GM23338 (cell line): ENCODE measurements around the gene RNF225.

Source experiments
- CTCF ChIP-seq, 2 experiments: fragments of 200-600 bp in 1 of 2; sonication (generic) in 1 of 2; conservative IDR thresholded peaks; 2 replicates each; pipeline versions ENCODE4 v1.5.1 to v1.6.1; 2016 to 2017; ENCODE audit warnings: antibody characterized with exemption in 2 of 2, low read depth in 2 of 2, mild to moderate bottlenecking in 2 of 2, moderate library complexity in 1 of 2
- ETS1 ChIP-seq: IDR thresholded peaks from 2 replicates; pipeline ENCODE4 v1.6.1; 2016; ENCODE audit warnings: antibody characterized with exemption
- EZH2 ChIP-seq: fragments of 200-600 bp; sonication (generic); IDR thresholded peaks from one replicate; pipeline ENCODE4 v1.8.0; 2017; ENCODE audit warnings: antibody characterized with exemption, mild to moderate bottlenecking, low read depth; ENCODE audit not compliant: unreplicated experiment
- EZH2phosphoT487 ChIP-seq: fragments of 200-600 bp; sonication (generic); IDR thresholded peaks from one replicate; pipeline ENCODE4 v1.8.1; 2018; ENCODE audit warnings: antibody characterized with exemption; ENCODE audit not compliant: unreplicated experiment
- JUNB ChIP-seq: IDR thresholded peaks from one replicate; pipeline ENCODE4 v1.6.1; 2016; ENCODE audit warnings: antibody characterized with exemption; ENCODE audit not compliant: unreplicated experiment
- POLR2AphosphoS5 ChIP-seq: IDR thresholded peaks from 2 replicates; pipeline ENCODE4 v1.6.1; 2016; ENCODE audit warnings: antibody characterized with exemption, low read depth
- TF ChIP-seq, protein P1 (sequence below): IDR thresholded peaks from one replicate; pipeline ENCODE4 v1.6.1; 2018; ENCODE audit warnings: antibody characterized with exemption; ENCODE audit not compliant: unreplicated experiment

DNA sequence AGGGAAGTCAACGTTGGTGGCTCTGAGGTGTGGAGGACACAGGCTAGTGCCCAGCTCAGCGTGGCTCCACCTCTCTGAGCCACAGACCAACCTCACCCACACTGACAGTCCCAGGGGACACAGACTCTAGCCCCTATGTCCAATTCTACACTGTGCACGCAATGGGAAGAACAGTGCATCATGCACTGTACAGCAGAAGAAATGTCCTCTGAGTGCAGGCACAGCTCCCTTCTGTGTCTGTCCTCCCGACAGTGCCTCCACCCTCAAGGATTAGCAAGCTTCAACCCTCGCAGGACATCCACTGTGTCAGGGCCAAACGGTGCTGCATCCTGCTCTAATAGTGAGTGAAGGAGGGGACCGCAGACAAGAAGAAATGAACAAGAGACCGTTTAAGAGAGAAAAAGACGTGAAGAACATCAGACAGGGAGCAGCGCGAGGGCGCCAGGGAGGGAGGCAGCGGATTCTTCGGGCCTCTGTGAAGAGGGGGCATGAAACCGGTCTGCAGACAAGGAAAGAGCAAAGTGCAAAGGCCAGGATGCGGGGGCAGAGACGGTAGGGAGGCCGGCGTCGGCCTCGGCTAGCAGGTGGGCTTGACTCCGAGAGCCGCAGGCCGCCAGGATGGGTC lies 15.3 kb upstream of the RNF225 start:
- TF ChIP-seq JUNB = no peak
- no peak for TF ChIP-seq CTCF (conservative IDR thresholded peaks at IDR 0.05; ENCODE audit: low read depth in 2 of 2)
- TF ChIP-seq EZH2 = no peak
- TF ChIP-seq, protein P1, sequence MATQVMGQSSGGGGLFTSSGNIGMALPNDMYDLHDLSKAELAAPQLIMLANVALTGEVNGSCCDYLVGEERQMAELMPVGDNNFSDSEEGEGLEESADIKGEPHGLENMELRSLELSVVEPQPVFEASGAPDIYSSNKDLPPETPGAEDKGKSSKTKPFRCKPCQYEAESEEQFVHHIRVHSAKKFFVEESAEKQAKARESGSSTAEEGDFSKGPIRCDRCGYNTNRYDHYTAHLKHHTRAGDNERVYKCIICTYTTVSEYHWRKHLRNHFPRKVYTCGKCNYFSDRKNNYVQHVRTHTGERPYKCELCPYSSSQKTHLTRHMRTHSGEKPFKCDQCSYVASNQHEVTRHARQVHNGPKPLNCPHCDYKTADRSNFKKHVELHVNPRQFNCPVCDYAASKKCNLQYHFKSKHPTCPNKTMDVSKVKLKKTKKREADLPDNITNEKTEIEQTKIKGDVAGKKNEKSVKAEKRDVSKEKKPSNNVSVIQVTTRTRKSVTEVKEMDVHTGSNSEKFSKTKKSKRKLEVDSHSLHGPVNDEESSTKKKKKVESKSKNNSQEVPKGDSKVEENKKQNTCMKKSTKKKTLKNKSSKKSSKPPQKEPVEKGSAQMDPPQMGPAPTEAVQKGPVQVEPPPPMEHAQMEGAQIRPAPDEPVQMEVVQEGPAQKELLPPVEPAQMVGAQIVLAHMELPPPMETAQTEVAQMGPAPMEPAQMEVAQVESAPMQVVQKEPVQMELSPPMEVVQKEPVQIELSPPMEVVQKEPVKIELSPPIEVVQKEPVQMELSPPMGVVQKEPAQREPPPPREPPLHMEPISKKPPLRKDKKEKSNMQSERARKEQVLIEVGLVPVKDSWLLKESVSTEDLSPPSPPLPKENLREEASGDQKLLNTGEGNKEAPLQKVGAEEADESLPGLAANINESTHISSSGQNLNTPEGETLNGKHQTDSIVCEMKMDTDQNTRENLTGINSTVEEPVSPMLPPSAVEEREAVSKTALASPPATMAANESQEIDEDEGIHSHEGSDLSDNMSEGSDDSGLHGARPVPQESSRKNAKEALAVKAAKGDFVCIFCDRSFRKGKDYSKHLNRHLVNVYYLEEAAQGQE = no peak
- TF ChIP-seq ETS1 = no peak
- no peak for TF ChIP-seq EZH2phosphoT487
- TF ChIP-seq POLR2AphosphoS5 = no peak
